ENCODE measurements around the gene AUTS2.

Gene AUTS2

GRCh38 chr7:70210200-70210935 is 612.1 kb downstream of the AUTS2 start:
- no peak for TF ChIP-seq POU2F2 (IDR thresholded peaks at IDR 0.05; ENCODE audit: low read depth, low read length)
- no peak for TF ChIP-seq POLR2A (IDR thresholded peaks at IDR 0.05; ENCODE audit: low read depth, low read length)
- no peak for TF ChIP-seq PAX5 (IDR thresholded peaks at IDR 0.05; ENCODE audit: insufficient read depth, low read length, severe bottlenecking)
- no peak for TF ChIP-seq SPI1 (IDR thresholded peaks at IDR 0.05; ENCODE audit: low read depth, low read length)
- no peak for TF ChIP-seq POLR2AphosphoS5 (IDR thresholded peaks at IDR 0.05; ENCODE audit: low read depth, low read length)
- TF ChIP-seq TAF1 (IDR thresholded peaks at IDR 0.05; ENCODE audit: low read depth, low read length), result no peak
- FAIRE-seq, result no peak
- DNase-seq (ENCODE audit: insufficient read length, low spot score), result no peak

- DNase-seq (ENCODE audit: insufficient read length, low spot score) (no peak), FAIRE-seq (no peak)
- no peak for TF ChIP-seq TAF1 (IDR thresholded peaks at IDR 0.05; ENCODE audit: low read depth, low read length)
- TF ChIP-seq POLR2AphosphoS5 (IDR thresholded peaks at IDR 0.05; ENCODE audit: low read depth, low read length), result no peak
- no peak for TF ChIP-seq POLR2A (IDR thresholded peaks at IDR 0.05; ENCODE audit: low read depth, low read length)
These were observed 612.6 kb downstream of the AUTS2 start for GRCh38 chr7:70210936-70211310.

- no peak for TF ChIP-seq TAF1 (IDR thresholded peaks at IDR 0.05; ENCODE audit: low read depth, low read length)
- TF ChIP-seq POLR2AphosphoS5 (IDR thresholded peaks at IDR 0.05; ENCODE audit: low read depth, low read length), result no peak
- TF ChIP-seq POLR2A (IDR thresholded peaks at IDR 0.05; ENCODE audit: low read depth, low read length), result no peak
- no peak for TF ChIP-seq SPI1 (IDR thresholded peaks at IDR 0.05; ENCODE audit: low read depth, low read length)
- TF ChIP-seq POU2F2 (IDR thresholded peaks at IDR 0.05; ENCODE audit: low read depth, low read length), result no peak
- no peak for TF ChIP-seq PAX5 (IDR thresholded peaks at IDR 0.05; ENCODE audit: insufficient read depth, low read length, severe bottlenecking)
- FAIRE-seq, result no peak
- no peak for DNase-seq (ENCODE audit: insufficient read length, low spot score)
These were observed 614.0 kb downstream of the AUTS2 start for GRCh38 chr7:70212281-70212680.

- FAIRE-seq, result no peak
- TF ChIP-seq POLR2AphosphoS5 (IDR thresholded peaks at IDR 0.05; ENCODE audit: low read depth, low read length), result no peak
- no peak for TF ChIP-seq TAF1 (IDR thresholded peaks at IDR 0.05; ENCODE audit: low read depth, low read length)
- no peak for TF ChIP-seq SPI1 (IDR thresholded peaks at IDR 0.05; ENCODE audit: low read depth, low read length)
- no peak for TF ChIP-seq POLR2A (IDR thresholded peaks at IDR 0.05; ENCODE audit: low read depth, low read length)
- no peak for TF ChIP-seq PAX5 (IDR thresholded peaks at IDR 0.05; ENCODE audit: insufficient read depth, low read length, severe bottlenecking)
- TF ChIP-seq POU2F2 (IDR thresholded peaks at IDR 0.05; ENCODE audit: low read depth, low read length), result no peak
- no peak for DNase-seq (ENCODE audit: insufficient read length, low spot score)
These were observed 615.8 kb downstream of the AUTS2 start for GRCh38 chr7:70214071-70214470.

- TF ChIP-seq SPI1 (IDR thresholded peaks at IDR 0.05; ENCODE audit: low read depth, low read length), result no peak
- TF ChIP-seq POLR2AphosphoS5 (IDR thresholded peaks at IDR 0.05; ENCODE audit: low read depth, low read length), result no peak
- FAIRE-seq (no peak), DNase-seq (ENCODE audit: insufficient read length, low spot score) (no peak)
These were observed 617.2 kb downstream of the AUTS2 start for GRCh38 chr7:70215491-70215890.

- FAIRE-seq (no peak), DNase-seq (ENCODE audit: insufficient read length, low spot score) (no peak)
- TF ChIP-seq POLR2A (IDR thresholded peaks at IDR 0.05; ENCODE audit: low read depth, low read length) (no peak), POLR2AphosphoS5 (IDR thresholded peaks at IDR 0.05; ENCODE audit: low read depth, low read length) (no peak)
These were observed 619.3 kb downstream of the AUTS2 start for GRCh38 chr7:70217571-70217970.

GRCh38 chr7:70218006-70218405 is 619.7 kb downstream of the AUTS2 start:
- FAIRE-seq, result no peak
- DNase-seq (ENCODE audit: insufficient read length, low spot score), result no peak
- TF ChIP-seq TAF1 (IDR thresholded peaks at IDR 0.05; ENCODE audit: low read depth, low read length) (no peak), SPI1 (IDR thresholded peaks at IDR 0.05; ENCODE audit: low read depth, low read length) (no peak), POLR2A (IDR thresholded peaks at IDR 0.05; ENCODE audit: low read depth, low read length) (no peak), POU2F2 (IDR thresholded peaks at IDR 0.05; ENCODE audit: low read depth, low read length) (no peak), PAX5 (IDR thresholded peaks at IDR 0.05; ENCODE audit: insufficient read depth, low read length, severe bottlenecking) (no peak), POLR2AphosphoS5 (IDR thresholded peaks at IDR 0.05; ENCODE audit: low read depth, low read length) (no peak)

GRCh38 chr7:70219061-70219460 is 620.8 kb downstream of the AUTS2 start:
- DNase-seq (ENCODE audit: insufficient read length, low spot score), result no peak
- no peak for FAIRE-seq
- TF ChIP-seq POU2F2 (IDR thresholded peaks at IDR 0.05; ENCODE audit: low read depth, low read length), result no peak
- TF ChIP-seq TAF1 (IDR thresholded peaks at IDR 0.05; ENCODE audit: low read depth, low read length), result no peak
- TF ChIP-seq SPI1 (IDR thresholded peaks at IDR 0.05; ENCODE audit: low read depth, low read length), result no peak
- TF ChIP-seq POLR2A (IDR thresholded peaks at IDR 0.05; ENCODE audit: low read depth, low read length), result no peak
- no peak for TF ChIP-seq PAX5 (IDR thresholded peaks at IDR 0.05; ENCODE audit: insufficient read depth, low read length, severe bottlenecking)
- no peak for TF ChIP-seq POLR2AphosphoS5 (IDR thresholded peaks at IDR 0.05; ENCODE audit: low read depth, low read length)

- FAIRE-seq, result no peak
- no peak for TF ChIP-seq SPI1 (IDR thresholded peaks at IDR 0.05; ENCODE audit: low read depth, low read length)
- TF ChIP-seq POLR2A (IDR thresholded peaks at IDR 0.05; ENCODE audit: low read depth, low read length), result no peak
- no peak for TF ChIP-seq POLR2AphosphoS5 (IDR thresholded peaks at IDR 0.05; ENCODE audit: low read depth, low read length)
- TF ChIP-seq PAX5 (IDR thresholded peaks at IDR 0.05; ENCODE audit: insufficient read depth, low read length, severe bottlenecking), result no peak
- no peak for TF ChIP-seq TAF1 (IDR thresholded peaks at IDR 0.05; ENCODE audit: low read depth, low read length)
- no peak for TF ChIP-seq POU2F2 (IDR thresholded peaks at IDR 0.05; ENCODE audit: low read depth, low read length)
- no peak for DNase-seq (ENCODE audit: insufficient read length, low spot score)
These were observed 631.0 kb downstream of the AUTS2 start for GRCh38 chr7:70229242-70229641.

GRCh38 chr7:70230761-70231160 is 632.5 kb downstream of the AUTS2 start:
- FAIRE-seq (no peak), DNase-seq (ENCODE audit: insufficient read length, low spot score) (no peak)
- no peak for TF ChIP-seq PAX5 (IDR thresholded peaks at IDR 0.05; ENCODE audit: insufficient read depth, low read length, severe bottlenecking)
- TF ChIP-seq SPI1 (IDR thresholded peaks at IDR 0.05; ENCODE audit: low read depth, low read length), result no peak
- TF ChIP-seq TAF1 (IDR thresholded peaks at IDR 0.05; ENCODE audit: low read depth, low read length), result no peak
- no peak for TF ChIP-seq POLR2AphosphoS5 (IDR thresholded peaks at IDR 0.05; ENCODE audit: low read depth, low read length)
- no peak for TF ChIP-seq POLR2A (IDR thresholded peaks at IDR 0.05; ENCODE audit: low read depth, low read length)
- no peak for TF ChIP-seq POU2F2 (IDR thresholded peaks at IDR 0.05; ENCODE audit: low read depth, low read length)

Data from GM12891 (cell line).